HG03521 (cell line): ENCODE data around the gene PDCD1.
"Not testable (repeated sequence)": the region's sequence is repeated elsewhere in the genome, so short reads cannot be mapped to it uniquely, and the experiment has no call there.

ENCODE experiments used
- ATAC-seq: cut with Tn5 transposase; IDR thresholded peaks from one replicate; pipeline ENCODE4 v1.9.1; 2021; ENCODE audit warnings: mild to moderate bottlenecking, moderate library complexity; ENCODE audit not compliant: unreplicated experiment

Gene PDCD1

GRCh38 chr2:241879326-241879725 is 20.6 kb upstream of the PDCD1 start:
- ATAC-seq: no peak

DNA sequence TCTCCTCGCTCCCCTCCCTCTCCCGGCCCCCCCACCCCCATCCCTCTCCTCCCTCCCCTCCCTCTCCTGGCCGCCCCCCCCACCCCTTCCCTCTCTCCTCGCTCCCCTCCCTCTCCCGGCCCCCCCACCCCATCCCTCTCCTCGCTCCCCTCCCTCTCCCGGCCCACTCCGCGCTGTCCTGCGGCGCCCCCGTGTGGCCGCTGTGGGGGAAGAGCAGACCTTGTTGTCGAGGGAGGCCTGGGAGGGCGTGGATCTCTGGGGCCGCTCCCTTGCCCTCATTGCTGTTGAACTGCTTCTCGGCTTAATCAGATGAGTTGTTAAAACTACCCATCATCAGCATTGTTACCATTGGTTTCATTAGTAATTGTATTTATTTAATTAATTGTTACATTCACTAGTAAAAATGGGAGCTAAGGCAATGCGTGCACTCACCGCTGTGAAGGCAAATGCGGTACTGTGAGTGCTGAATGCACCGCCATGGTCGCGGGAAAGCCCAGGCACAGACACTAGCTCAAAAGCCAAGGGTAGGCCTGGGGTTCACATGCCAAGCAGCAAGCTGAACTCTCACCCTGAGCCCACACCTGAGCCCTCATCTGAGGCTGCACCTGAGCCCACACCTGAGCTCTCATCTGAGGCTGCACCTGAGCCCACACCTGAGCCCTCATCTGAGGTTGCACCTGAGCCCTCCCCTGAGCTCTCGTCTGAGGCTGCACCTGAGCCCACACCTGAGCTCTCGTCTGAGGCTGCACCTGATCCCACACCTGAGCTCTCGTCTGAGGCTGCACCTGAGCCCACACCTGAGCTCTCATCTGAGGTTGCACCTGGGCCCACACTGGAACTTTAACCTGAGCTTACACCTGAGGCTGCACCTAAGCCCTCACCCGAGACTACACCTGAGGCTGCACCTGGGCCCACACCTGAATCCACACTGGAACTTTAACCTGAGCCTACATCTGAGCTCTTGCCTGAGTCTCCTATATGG is 19.6 kb upstream of the PDCD1 start:
- no peak for ATAC-seq

DNA sequence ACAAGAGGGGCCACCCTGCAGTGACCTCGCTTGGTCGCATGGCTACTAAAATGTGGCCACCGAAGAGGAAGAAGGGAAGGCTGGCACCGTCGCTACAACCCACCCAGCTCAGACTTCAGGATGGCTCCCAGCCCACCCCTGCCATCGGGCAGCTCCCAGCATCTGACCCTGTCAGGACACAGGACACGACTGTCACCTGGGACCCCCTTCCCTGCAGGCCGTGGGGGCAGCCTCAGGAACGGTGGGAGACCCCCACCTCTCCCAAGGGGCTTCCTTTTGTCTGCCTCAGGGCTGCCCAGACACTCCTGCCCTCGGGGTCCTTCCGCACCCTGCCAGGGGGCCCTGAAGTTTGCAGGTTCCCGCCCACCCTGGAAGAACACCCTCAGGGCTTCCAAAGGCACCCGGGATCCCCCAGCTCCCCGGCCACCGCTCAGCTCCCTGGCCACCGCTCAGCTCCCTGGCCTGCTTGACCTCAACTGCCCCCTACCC is 18.5 kb upstream of the PDCD1 start:
- no peak for ATAC-seq

DNA sequence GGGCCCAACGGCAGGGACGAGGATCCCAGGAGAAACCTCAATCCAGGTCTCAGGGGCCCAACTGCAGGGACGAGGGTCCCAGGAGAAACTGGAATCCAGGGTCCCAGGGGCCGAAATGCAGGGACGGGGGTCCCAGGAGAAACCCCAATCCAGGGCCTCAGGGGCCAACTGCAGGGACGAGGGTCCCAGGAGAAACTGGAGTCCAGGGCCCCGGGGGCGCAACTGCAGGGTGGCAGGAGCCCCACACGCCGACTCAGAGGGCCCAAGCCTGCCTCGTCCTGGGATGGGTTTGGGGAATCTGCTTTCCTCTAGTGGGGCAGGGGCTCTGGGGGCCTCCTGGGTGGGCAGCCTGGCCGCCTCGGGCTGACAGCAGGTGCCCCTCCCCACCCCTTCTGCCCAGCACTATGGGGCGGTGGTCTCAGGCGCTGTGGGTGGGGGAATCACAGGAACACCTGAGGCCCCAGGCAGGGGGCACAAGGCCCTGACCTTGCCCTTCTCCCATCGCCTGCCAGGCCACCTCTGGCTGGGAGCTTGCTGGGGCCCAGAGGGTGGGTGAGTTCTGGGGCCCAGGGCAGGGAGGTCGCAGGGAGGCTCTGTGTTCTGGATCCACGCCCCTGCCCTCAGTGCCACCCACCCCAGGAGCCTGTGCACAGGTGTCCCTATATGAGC is 18.0 kb upstream of the PDCD1 start:
- ATAC-seq: no peak

- not testable (repeated sequence) for ATAC-seq
Measured at GRCh38 chr2:241875754-241876527, 17.2 kb upstream of the PDCD1 start.

- no peak for ATAC-seq
Measured at GRCh38 chr2:241874277-241874925, 15.7 kb upstream of the PDCD1 start.

DNA sequence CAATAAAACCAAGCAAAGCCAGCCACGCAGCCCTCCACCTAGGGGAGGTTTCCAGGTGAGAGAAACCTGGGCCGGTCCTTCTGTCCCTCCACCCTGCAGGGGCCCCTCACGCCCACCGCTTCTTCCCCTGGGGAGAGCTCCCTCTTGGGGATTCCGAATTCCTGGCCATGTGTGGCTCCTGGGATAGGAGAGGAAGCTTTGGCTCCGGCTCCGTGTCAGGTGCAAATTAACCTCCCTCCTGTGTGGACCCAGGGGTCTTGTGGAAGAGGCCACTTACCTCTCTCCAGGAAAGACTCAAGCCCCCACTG is 15.1 kb upstream of the PDCD1 start:
- ATAC-seq: no peak

DNA sequence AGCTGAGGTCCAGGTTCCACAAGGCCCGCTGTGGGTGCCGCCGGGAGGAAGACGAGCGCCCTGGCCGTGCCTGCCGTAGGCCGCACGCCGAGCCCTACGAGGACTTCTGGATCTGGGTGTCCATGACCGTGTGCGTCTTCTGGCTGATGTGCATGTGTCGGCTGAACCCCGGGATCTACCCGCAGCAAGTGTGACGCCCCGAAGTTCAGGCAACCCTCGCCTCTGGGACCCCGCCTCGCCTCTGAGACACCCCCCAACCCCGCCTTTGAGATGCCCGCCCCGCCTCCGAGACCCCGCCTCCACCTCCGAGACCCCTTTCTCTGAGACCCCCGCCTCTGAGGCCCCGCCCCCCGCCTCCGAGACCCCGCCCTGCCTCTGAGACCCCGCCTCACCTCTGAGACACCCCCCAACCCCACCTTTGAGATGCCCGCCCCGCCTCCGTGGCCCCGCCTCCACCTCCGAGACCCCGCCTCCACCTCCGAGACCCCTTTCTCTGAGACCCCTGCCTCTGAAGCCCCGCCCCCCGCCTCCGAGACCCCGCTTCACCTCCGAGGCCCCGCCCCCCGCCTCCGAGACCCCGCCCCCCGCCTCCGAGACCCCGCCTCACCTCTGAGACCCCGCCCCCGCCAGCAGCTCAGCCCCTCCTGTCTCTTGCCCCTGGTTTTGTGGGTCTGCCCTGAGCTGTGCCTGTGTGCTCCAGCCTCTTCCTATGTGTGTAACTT is 14.5 kb upstream of the PDCD1 start:
- no peak for ATAC-seq

- no peak for ATAC-seq
Measured at GRCh38 chr2:241872313-241872642, 13.6 kb upstream of the PDCD1 start.

DNA sequence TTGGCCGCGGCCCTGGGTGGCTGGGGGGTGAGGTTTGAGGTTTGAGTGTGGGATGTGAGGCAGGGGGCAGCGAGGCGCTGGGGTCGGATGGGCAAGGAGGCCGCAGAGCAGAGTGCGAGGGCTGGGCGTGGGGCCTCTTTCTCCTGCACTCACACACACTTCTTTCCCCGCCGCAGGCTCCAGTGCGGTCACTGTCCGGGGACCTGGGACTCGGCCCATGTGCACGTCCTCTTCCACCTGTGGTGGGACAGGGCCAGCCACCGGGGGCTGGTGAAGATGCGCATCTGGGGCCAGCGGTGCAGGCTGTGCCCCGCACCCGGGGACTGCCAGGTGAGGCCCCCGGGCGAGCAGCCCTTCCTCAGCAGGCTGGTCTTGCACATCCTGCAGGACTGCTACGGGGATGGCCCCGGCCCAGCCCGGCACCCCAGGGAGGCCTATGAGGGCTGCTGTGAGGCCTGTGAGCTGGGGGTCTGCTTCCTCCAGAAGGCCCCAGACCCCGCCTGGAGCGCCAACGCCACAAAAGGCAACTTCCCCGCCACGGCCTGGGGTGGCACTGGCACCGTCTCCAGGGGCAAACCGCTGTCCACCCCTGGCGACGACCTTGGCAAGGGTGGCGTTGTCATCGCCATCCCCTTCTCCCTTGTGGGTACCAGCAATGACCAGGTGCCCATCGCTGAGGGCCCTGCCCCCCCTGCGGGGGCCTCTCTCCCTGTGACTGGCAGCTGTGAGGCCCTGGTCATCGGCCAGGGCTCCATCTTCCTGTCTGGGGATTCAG is 13.0 kb upstream of the PDCD1 start:
- no peak for ATAC-seq

DNA sequence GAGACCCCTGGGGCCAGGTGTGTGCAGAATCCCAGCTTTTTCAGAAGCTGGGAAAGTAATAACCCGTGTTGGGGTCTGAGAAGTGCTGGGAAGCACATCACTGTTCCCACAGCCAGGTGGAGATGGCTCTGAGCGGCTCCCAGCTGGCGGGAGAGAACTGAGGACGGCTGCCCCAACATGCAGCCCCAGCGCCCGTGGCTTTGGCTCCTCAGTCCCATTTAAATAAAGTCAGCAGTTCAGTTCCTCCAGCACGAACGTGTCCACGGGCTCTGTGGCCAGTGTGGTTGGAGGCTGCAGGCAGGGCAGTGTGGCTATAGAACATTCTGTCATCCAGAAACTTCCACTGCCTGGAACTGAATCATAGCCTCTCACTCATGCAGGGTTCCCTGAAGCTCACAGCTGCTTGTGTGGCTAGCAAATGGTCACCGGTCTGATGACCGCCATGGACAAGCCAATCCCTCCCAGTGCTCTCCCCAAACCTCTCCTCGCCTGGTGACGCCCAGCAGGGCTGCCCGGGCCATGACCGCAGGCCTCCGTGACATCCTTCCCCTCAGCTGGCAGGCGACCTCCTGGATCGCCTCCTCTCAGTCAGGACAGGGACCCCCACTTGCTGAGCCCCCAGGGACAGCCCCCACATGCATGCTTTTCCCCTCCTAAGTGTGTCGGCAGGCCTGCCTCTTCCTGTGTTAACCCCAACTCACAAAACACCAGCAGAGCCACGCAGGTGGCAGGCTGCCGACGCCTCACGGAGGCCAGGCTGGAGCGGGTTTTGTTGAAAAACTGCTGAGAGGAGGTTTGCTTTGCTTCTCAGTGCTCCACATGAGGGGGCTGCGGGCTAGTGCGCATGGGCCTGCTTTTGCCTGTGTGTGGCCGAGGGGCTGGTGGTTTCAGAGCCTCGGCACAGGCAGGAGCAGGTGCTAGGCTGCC is 12.2 kb upstream of the PDCD1 start:
- ATAC-seq: no peak

DNA sequence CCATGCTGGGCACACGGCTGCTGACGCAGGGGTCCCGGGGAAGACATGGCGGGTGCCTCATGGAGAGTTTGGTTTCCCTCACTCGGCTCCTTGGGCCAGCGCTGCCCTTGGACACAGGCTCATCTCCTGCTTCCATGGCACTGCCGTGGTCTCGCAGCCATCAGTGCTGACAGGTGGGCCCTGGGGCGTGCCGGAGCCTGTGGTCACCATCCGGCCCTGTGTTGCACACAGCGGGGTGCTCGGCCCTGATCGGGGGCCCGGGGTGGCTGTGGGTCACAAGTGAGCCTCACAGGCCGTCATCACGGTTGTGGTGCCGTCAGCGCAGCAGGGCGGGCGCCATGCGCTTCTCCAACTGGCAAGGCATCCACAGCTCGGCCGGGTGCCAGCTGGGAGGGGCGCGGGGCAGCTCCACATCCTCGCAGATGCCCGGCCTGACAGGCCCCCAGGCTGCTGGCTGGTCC is 11.4 kb upstream of the PDCD1 start:
- no peak for ATAC-seq

- no peak for ATAC-seq
Measured at GRCh38 chr2:241869087-241869961, 10.6 kb upstream of the PDCD1 start, which contains the start of gene RTP5. Gene RTP5 (plus strand): TSS chr2:241869729. CDS start chr2:241869757, 28 bp downstream.

DNA sequence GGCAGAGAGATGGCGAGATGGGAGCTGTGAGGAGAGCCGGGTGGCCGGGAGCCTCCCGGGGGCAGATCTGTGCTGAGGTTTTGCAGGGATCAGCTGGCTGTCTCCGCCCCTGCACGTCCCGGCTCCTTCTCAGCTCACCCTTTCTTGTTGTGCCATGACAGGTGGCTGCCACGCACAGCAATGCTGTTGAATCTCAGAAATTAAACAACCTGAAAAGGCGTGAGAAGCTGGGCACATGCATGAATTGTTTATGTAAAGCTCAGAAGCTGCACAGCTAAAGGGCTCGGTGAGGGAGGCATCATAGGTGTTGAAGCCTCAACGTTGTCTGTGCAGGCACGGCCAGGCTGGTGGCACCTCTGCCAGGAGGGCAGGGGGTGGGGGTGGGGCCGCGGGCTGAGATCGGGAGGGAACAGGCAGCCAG is 10.0 kb upstream of the PDCD1 start:
- ATAC-seq: no peak

GRCh38 chr2:241867776-241868420 is 9.2 kb upstream of the PDCD1 start:
- no peak for ATAC-seq

- no peak for ATAC-seq
Measured at GRCh38 chr2:241866790-241867645, 8.3 kb upstream of the PDCD1 start.
